Neural progenitor cell (in vitro differentiated cells): ENCODE data around the gene UNC5A. TPM values are rescaled to one million over a fixed set of nuclear protein-coding genes. Genes with fewer than 3 reads are reported as not detected.

Experiments
- DNase-seq: peaks from one replicate; pipeline ENCODE4 v3.0.0-alpha.2; 2016; ENCODE audit warnings: low spot score
- H2AFZ ChIP-seq: fragments of 200-600 bp; sonication (generic); replicated peaks from 2 replicates; pipeline ENCODE4 v1.6.1; 2016; ENCODE audit warnings: antibody characterized with exemption
- H3F3A ChIP-seq: fragments of 200-600 bp; sonication (generic); 2 replicates; pipeline ENCODE4 v1.6.1; 2016; ENCODE audit warnings: antibody characterized with exemption, low read depth
- H3K27ac ChIP-seq: fragments of 200-600 bp; sonication (generic); 2 replicates; pipeline ENCODE4 v1.5.1; 2016; ENCODE audit warnings: mild to moderate bottlenecking
- H3K27me3 ChIP-seq: fragments of 200-600 bp; sonication (generic); 2 replicates; pipeline ENCODE4 v1.6.1; 2016; ENCODE audit warnings: mild to moderate bottlenecking, moderate library complexity
- H3K36me3 ChIP-seq: fragments of 200-600 bp; sonication (generic); 2 replicates; pipeline ENCODE4 v1.5.1; 2016
- H3K4me1 ChIP-seq: fragments of 200-600 bp; sonication (generic); 2 replicates; pipeline ENCODE4 v1.6.1; 2016; ENCODE audit warnings: mixed run types
- H3K4me2 ChIP-seq: fragments of 200-600 bp; sonication (generic); 2 replicates; pipeline ENCODE4 v1.6.1; 2016
- H3K4me3 ChIP-seq: fragments of 200-600 bp; sonication (generic); 2 replicates; pipeline ENCODE4 v1.5.1; 2016
- H3K79me2 ChIP-seq: fragments of 200-600 bp; sonication (generic); 2 replicates; pipeline ENCODE4 v1.6.1; 2016; ENCODE audit warnings: low read depth
- H3K9ac ChIP-seq: fragments of 200-600 bp; sonication (generic); 2 replicates; pipeline ENCODE4 v1.6.1; 2016
- H3K9me3 ChIP-seq: fragments of 200-600 bp; sonication (generic); 2 replicates; pipeline ENCODE4 v1.5.1; 2016; ENCODE audit warnings: low read depth
- H4K20me1 ChIP-seq: fragments of 200-600 bp; sonication (generic); 2 replicates; pipeline ENCODE4 v1.6.1; 2016; ENCODE audit warnings: low read depth
- H3K27ac Mint-ChIP-seq: 3 replicates; pipeline ENCODE4 v1.8.0; 2021; ENCODE audit warnings: mixed read lengths
- H3K27me3 Mint-ChIP-seq: 2 replicates; pipeline ENCODE4 v1.8.0; 2022; ENCODE audit warnings: low read depth, mild to moderate bottlenecking, inconsistent platforms, moderate library complexity, mixed read lengths; ENCODE audit not compliant: insufficient read depth
- H3K36me3 Mint-ChIP-seq: 3 replicates; pipeline ENCODE4 v1.8.0; 2021; ENCODE audit warnings: mixed read lengths
- H3K4me1 Mint-ChIP-seq: 3 replicates; pipeline ENCODE4 v1.8.0; 2021; ENCODE audit warnings: mixed read lengths
- H3K4me3 Mint-ChIP-seq: 3 replicates; pipeline ENCODE4 v1.8.0; 2021; ENCODE audit warnings: mild to moderate bottlenecking, moderate library complexity, mixed read lengths
- H3K9me3 Mint-ChIP-seq: 3 replicates; pipeline ENCODE4 v1.8.0; 2020; ENCODE audit warnings: mixed read lengths
- EZH2 ChIP-seq: fragments of 200-600 bp; sonication (generic); IDR thresholded peaks from 2 replicates; pipeline ENCODE4 v1.6.1; 2017; ENCODE audit warnings: antibody characterized with exemption, mild to moderate bottlenecking, moderate library complexity
- EZH2phosphoT487 ChIP-seq: fragments of 200-600 bp; sonication (generic); IDR thresholded peaks from 2 replicates; pipeline ENCODE4 v1.6.1; 2017; ENCODE audit warnings: antibody characterized with exemption
- total RNA-seq: library from RNA; depleted of rRNA; stranded (reverse); fragments of >200 nt; gene quantifications from 2 replicates; pipeline ENCODE4 v1.2.3, GENCODE V29; 2015; ENCODE audit warnings: low replicate concordance
- TF ChIP-seq, protein P1 (sequence below): fragments of 200-600 bp; sonication (generic); IDR thresholded peaks from 2 replicates; pipeline ENCODE4 v1.5.1; 2017; ENCODE audit warnings: antibody characterized with exemption, mild to moderate bottlenecking

UNC5A gene
- total RNA-seq, 1 donor from 2014 or later: 1.2 TPM

DNA sequence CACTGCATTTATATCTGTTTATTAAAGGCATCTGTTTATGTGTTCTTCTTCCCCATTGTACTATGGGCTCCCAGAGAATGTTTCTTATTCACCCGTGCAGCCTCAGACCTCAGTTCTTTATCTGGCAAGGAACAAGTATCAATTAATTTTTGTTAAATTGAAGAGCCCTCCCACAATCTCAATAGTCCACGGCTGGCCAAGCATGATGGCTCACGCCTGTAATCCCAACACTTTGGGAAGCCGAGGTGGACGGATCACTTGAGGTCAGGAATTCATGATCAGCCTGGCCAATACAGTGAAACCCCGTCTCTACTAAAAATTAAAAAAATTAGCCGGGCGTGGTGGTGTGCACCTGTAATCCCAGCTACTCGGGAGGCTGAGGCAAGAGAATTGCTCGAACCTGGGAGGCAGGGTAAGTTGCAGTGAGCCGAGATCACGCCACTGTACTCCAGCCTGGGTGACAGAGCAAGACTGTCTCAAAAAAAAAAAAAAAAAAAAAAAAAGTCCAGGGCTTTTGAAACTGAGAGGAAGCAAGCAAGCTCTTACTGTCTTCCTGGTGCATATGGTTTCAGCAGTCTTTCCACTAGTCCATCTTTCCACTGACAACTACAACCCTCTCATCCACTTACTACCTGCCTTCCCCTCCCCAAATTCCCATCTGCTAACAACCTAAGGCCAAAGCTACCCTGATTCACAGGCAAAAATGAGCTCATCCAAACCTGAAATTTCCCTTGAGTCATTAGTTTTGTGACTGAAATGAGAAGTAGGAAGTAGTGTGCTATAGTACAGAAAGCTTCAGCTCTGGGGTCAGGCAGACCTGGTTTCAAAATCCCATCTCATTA is 91.1 kb downstream of the UNC5A start:
- no peak overlapping the region for H2AFZ ChIP-seq
- H3K79me2 ChIP-seq: no peaks in the 10 kb centered on the region
- H3K4me1 ChIP-seq: no peaks in the 10 kb centered on the region
- peaks cover 30% of the 10 kb centered on the region for H3K4me1 Mint-ChIP-seq
- no peaks in the 10 kb centered on the region for H3K9me3 ChIP-seq
- no peak for TF ChIP-seq EZH2
- TF ChIP-seq, protein P1, sequence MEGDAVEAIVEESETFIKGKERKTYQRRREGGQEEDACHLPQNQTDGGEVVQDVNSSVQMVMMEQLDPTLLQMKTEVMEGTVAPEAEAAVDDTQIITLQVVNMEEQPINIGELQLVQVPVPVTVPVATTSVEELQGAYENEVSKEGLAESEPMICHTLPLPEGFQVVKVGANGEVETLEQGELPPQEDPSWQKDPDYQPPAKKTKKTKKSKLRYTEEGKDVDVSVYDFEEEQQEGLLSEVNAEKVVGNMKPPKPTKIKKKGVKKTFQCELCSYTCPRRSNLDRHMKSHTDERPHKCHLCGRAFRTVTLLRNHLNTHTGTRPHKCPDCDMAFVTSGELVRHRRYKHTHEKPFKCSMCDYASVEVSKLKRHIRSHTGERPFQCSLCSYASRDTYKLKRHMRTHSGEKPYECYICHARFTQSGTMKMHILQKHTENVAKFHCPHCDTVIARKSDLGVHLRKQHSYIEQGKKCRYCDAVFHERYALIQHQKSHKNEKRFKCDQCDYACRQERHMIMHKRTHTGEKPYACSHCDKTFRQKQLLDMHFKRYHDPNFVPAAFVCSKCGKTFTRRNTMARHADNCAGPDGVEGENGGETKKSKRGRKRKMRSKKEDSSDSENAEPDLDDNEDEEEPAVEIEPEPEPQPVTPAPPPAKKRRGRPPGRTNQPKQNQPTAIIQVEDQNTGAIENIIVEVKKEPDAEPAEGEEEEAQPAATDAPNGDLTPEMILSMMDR: no peak
- no peak for TF ChIP-seq EZH2phosphoT487
- H3K4me3 Mint-ChIP-seq: no peak overlapping the region
- no peaks in the 10 kb centered on the region for H3F3A ChIP-seq
- peak overlapping the region; percentile 11 for H3K27ac ChIP-seq
- H3K27me3 Mint-ChIP-seq: peaks cover 8% of the 10 kb centered on the region
- H3K9ac ChIP-seq: no peak overlapping the region
- H3K36me3 Mint-ChIP-seq: peaks cover 30% of the 10 kb centered on the region
- H3K27ac Mint-ChIP-seq: no peak overlapping the region
- H3K4me3 ChIP-seq: no peak overlapping the region
- no peaks in the 10 kb centered on the region for H3K9me3 Mint-ChIP-seq
- H3K27me3 ChIP-seq: no peaks in the 10 kb centered on the region
- no peak for DNase-seq
- H3K36me3 ChIP-seq: peaks cover 9% of the 10 kb centered on the region
- H3K4me2 ChIP-seq: no peak overlapping the region
- no peaks in the 10 kb centered on the region for H4K20me1 ChIP-seq

DNA sequence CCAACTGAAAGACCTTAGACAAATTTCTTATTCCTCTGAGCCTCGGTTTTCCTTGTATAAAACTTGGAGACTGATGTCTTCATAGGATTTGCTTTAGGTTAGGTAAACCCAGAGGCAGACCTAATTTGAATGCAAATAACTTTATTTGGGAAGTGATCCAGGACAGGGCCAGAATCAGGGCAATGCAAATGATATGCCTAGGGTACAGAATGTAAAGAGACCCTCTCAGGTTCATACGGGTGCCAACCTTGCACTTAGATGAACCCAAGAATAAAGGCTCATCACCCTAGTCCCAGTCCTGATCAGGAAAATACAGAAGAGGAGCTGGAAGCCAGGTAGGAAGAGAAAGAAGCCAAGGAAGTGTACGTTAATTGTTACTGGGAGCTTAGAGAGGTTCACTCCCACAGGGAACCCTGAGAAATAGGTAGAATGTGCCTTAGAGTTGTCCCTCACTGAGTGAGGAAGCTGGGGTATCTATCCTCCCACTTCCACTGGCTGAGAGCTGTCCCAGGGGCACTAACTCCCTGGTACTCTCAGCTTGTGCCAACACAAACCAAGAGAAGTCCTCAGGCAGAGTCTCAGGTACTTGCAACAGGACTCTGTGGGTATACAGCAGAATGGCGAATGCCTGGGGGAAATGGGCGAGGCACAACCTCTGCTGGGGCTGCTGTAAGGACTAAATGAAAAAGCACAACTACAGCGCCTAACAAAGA is 91.9 kb downstream of the UNC5A start:
- Histone ChIP-seq H3K79me2 (no peaks in the 10 kb centered on the region), H3K36me3 (peaks cover 13% of the 10 kb centered on the region), H3K27ac (peak overlapping the region; percentile 46), H3K4me1 (no peaks in the 10 kb centered on the region), H3K4me2 (no peak overlapping the region), H3K4me3 (no peak overlapping the region), H3K27me3 (no peaks in the 10 kb centered on the region), H3K9me3 (no peaks in the 10 kb centered on the region), H4K20me1 (no peaks in the 10 kb centered on the region), H3F3A (no peaks in the 10 kb centered on the region), H3K9ac (no peak overlapping the region), H2AFZ (no peak overlapping the region)
- Mint-ChIP-seq H3K9me3 (no peaks in the 10 kb centered on the region), H3K4me1 (peaks cover 33% of the 10 kb centered on the region), H3K27ac (no peak overlapping the region), H3K36me3 (peaks cover 33% of the 10 kb centered on the region), H3K4me3 (no peak overlapping the region), H3K27me3 (peaks cover 8% of the 10 kb centered on the region)
- DNase-seq: no peak
- TF ChIP-seq EZH2: no peak
- no peak for TF ChIP-seq EZH2phosphoT487
- TF ChIP-seq, protein P1: no peak

DNA sequence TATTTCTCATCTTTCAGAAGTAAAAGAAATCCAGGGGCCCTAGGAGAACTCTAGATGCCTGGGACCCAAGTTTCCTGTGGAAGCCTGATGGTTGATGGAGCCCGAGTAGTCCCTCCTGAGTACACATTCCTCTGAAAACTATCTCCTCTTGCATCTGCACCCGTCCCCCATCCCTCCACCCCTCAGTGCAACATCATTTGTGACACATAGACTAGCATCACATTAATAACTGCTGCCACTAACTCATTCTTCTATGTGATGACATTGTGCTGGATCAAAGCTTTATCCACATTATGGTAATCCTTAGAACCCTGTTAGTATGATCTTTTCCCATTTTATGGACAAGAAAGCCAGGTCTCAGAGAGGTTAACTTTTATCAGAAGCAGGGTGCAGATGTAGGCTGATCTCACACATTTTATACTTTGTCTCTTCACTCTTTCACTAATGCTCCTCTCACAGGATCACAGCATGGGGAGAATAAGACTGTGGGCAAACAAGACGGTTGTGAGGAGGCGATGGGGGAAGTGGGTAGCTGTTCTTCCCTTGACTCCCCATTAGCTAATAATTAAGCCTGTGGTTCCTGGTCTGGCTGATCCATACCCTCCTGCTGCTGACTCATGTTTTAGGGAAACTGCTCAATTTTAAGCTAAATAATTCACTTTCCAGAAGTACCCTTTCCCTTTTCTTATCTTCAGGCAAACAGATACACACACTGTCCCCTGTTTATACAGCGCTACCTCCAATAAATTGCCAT is 92.7 kb downstream of the UNC5A start:
- H3K4me1 Mint-ChIP-seq: peaks cover 40% of the 10 kb centered on the region
- no peaks in the 10 kb centered on the region for H3K79me2 ChIP-seq
- H3K27ac Mint-ChIP-seq: peak overlapping the region; percentile 2
- no peaks in the 10 kb centered on the region for H3F3A ChIP-seq
- H3K9me3 ChIP-seq: no peaks in the 10 kb centered on the region
- H4K20me1 ChIP-seq: no peaks in the 10 kb centered on the region
- peaks cover 21% of the 10 kb centered on the region for H3K36me3 ChIP-seq
- DNase-seq: no peak
- H3K4me3 ChIP-seq: no peak overlapping the region
- no peaks in the 10 kb centered on the region for H3K4me1 ChIP-seq
- H3K9ac ChIP-seq: no peak overlapping the region
- no peak overlapping the region for H2AFZ ChIP-seq
- H3K4me3 Mint-ChIP-seq: no peak overlapping the region
- H3K27me3 Mint-ChIP-seq: peaks cover 8% of the 10 kb centered on the region
- no peaks in the 10 kb centered on the region for H3K9me3 Mint-ChIP-seq
- no peak overlapping the region for H3K4me2 ChIP-seq
- no peaks in the 10 kb centered on the region for H3K27me3 ChIP-seq
- no peak for TF ChIP-seq EZH2phosphoT487
- TF ChIP-seq, protein P1: no peak
- H3K36me3 Mint-ChIP-seq: peaks cover 36% of the 10 kb centered on the region
- peak overlapping the region; percentile 46 for H3K27ac ChIP-seq
